ENCODE data around the gene TOMM6.
"Not testable (repeated sequence)": the region's sequence is repeated elsewhere in the genome, so short reads cannot be mapped to it uniquely, and the experiment has no call there.

TOMM6 gene

GRCh38 chr6:41759905-41760579 lies 27.5 kb upstream of the TOMM6 start:
- DNase-seq (ENCODE audit: low read depth in 2 of 3, low spot score in 2 of 3): no peak

GRCh38 chr6:41763470-41763869 lies 24.0 kb upstream of the TOMM6 start:
- no peak for DNase-seq (ENCODE audit: low read depth in 2 of 3, low spot score in 2 of 3)

GRCh38 chr6:41766043-41766664 lies 21.3 kb upstream of the TOMM6 start:
- DNase-seq (ENCODE audit: low read depth in 2 of 3, low spot score in 2 of 3): not testable (repeated sequence)

- no peak for DNase-seq (ENCODE audit: low read depth in 2 of 3, low spot score in 2 of 3)
These were observed 20.2 kb upstream of the TOMM6 start for GRCh38 chr6:41767112-41767833.

GRCh38 chr6:41768545-41769308 lies 18.8 kb upstream of the TOMM6 start:
- no peak for DNase-seq (ENCODE audit: low read depth in 2 of 3, low spot score in 2 of 3)

GRCh38 chr6:41769376-41769775 lies 18.1 kb upstream of the TOMM6 start:
- DNase-seq (ENCODE audit: low read depth in 2 of 3, low spot score in 2 of 3): no peak

GRCh38 chr6:41770381-41771057 lies 17.0 kb upstream of the TOMM6 start:
- no peak for DNase-seq (ENCODE audit: low read depth in 2 of 3, low spot score in 2 of 3)

GRCh38 chr6:41771058-41771983 lies 16.2 kb upstream of the TOMM6 start:
- no peak for DNase-seq (ENCODE audit: low read depth in 2 of 3, low spot score in 2 of 3)

- DNase-seq (ENCODE audit: low read depth in 2 of 3, low spot score in 2 of 3): no peak
These were observed 12.7 kb upstream of the TOMM6 start for GRCh38 chr6:41774841-41775240.

- no peak for DNase-seq (ENCODE audit: low read depth in 2 of 3, low spot score in 2 of 3)
These were observed 12.1 kb upstream of the TOMM6 start for GRCh38 chr6:41775293-41775882.

GRCh38 chr6:41777551-41778285 lies 9.8 kb upstream of the TOMM6 start:
- no peak for DNase-seq (ENCODE audit: low read depth in 2 of 3, low spot score in 2 of 3)

GRCh38 chr6:41778895-41779294 lies 8.6 kb upstream of the TOMM6 start:
- no peak for DNase-seq (ENCODE audit: low read depth in 2 of 3, low spot score in 2 of 3)

GRCh38 chr6:41779336-41779735 lies 8.2 kb upstream of the TOMM6 start:
- DNase-seq (ENCODE audit: low read depth in 2 of 3, low spot score in 2 of 3): no peak

GRCh38 chr6:41779788-41780550 lies 7.5 kb upstream of the TOMM6 start, which contains the start of gene FRS3:
FRS3 (minus strand) TSS chr6:41779900; CDS start chr6:41776987, 2,913 bp downstream.
- DNase-seq (ENCODE audit: low read depth in 2 of 3, low spot score in 2 of 3): peak; percentile 96 to 100 (median 98)

- no peak for DNase-seq (ENCODE audit: low read depth in 2 of 3, low spot score in 2 of 3)
These were observed 6.7 kb upstream of the TOMM6 start, which contains the start of gene PRICKLE4 for GRCh38 chr6:41780551-41781365. PRICKLE4 (plus strand) TSS chr6:41780782; CDS start chr6:41783474, 2,692 bp downstream.

GRCh38 chr6:41781366-41781730 lies 6.1 kb upstream of the TOMM6 start:
- DNase-seq (ENCODE audit: low read depth in 2 of 3, low spot score in 2 of 3): no peak

All from activated CD8-positive, alpha-beta memory T cell treated with anti-CD3 and anti-CD28 coated beads for 48 hours (primary cell).